PC-3 (cell line): Measurements from ENCODE around the gene GRB10. TPM values are rescaled to one million over a fixed set of nuclear protein-coding genes. Genes with fewer than 3 reads are reported as not detected.

ENCODE experiments used
- ATAC-seq: fragments of 200-7000 bp; cut with Tn5 transposase; 2 replicates; pipeline ENCODE4 v1.9.1; 2020; ENCODE audit warnings: mild to moderate bottlenecking, moderate library complexity
- BruUV-seq: library from RNA; stranded (reverse); fragments of 400-500 nt; replicated peaks from 2 replicates; lab custom pipeline; 2021; lab: Mats Ljungman, UMichigan
- CTCF ChIA-PET: fragments of 300-600 bp; sonication (Branson Sonifier 250); formaldehyde crosslinking; loops from one replicate; lab custom pipeline; 2022; ENCODE audit warnings: antibody characterized with exemption; lab: Charles Lee
- POLR2A ChIA-PET: fragments of 300-600 bp; sonication (Branson Sonifier 250); formaldehyde crosslinking; loops from one replicate; lab custom pipeline; 2022; ENCODE audit warnings: antibody characterized with exemption; ENCODE audit not compliant: unreplicated experiment; lab: Charles Lee
- DNase-seq: peaks from one replicate; pipeline ENCODE4 v3.0.0-alpha.2; 2015
- H2AFZ ChIP-seq: fragments of 300-600 bp; sonication (generic); 2 replicates; pipeline ENCODE4 v1.6.0; 2016; ENCODE audit warnings: antibody characterized with exemption, low read length
- H3F3A ChIP-seq: fragments of 300-600 bp; sonication (generic); one replicate; pipeline ENCODE4 v1.6.0; 2017; ENCODE audit warnings: antibody characterized with exemption, low read length, control low read depth, mild to moderate bottlenecking; ENCODE audit not compliant: unreplicated experiment
- H3K27ac ChIP-seq: fragments of 300-600 bp; sonication (generic); 2 replicates; pipeline ENCODE4 v1.5.1; 2016; ENCODE audit warnings: mild to moderate bottlenecking, low read length
- H3K27me3 ChIP-seq: fragments of 300-600 bp; sonication (generic); 2 replicates; pipeline ENCODE4 v1.6.1; 2016; ENCODE audit warnings: low read length, mixed read lengths
- H3K36me3 ChIP-seq: fragments of 300-600 bp; sonication (generic); 2 replicates; pipeline ENCODE4 v1.6.1; 2016; ENCODE audit warnings: low read depth, mixed run types, low read length, mixed read lengths
- H3K4me1 ChIP-seq: fragments of 300-600 bp; sonication (generic); 2 replicates; pipeline ENCODE4 v1.5.1; 2016; ENCODE audit warnings: low read length; ENCODE audit not compliant: insufficient read depth
- H3K4me2 ChIP-seq: fragments of 300-600 bp; sonication (generic); 2 replicates; pipeline ENCODE4 v1.6.0; 2016; ENCODE audit warnings: low read length
- H3K4me3 ChIP-seq: fragments of 300-600 bp; sonication (generic); 2 replicates; pipeline ENCODE4 v1.5.1; 2016; ENCODE audit warnings: mild to moderate bottlenecking, low read length, mixed read lengths
- H3K79me2 ChIP-seq: fragments of 300-600 bp; sonication (generic); 2 replicates; pipeline ENCODE4 v1.6.1; 2017; ENCODE audit warnings: low read length, mixed read lengths
- H3K9ac ChIP-seq: fragments of 300-600 bp; sonication (generic); 2 replicates; pipeline ENCODE4 v1.6.0; 2016; ENCODE audit warnings: mild to moderate bottlenecking, low read length
- H3K9me2 ChIP-seq: fragments of 300-600 bp; sonication (generic); replicated peaks from 2 replicates; pipeline ENCODE4 v1.6.1; 2016; ENCODE audit warnings: mixed run types, low read length, mixed read lengths
- H3K9me3 ChIP-seq: fragments of 300-600 bp; sonication (generic); 2 replicates; pipeline ENCODE4 v1.6.1; 2016; ENCODE audit warnings: low read length, mixed read lengths
- H4K20me1 ChIP-seq: fragments of 300-600 bp; sonication (generic); 2 replicates; pipeline ENCODE4 v1.6.1; 2016; ENCODE audit warnings: low read length, mixed read lengths
- EZH2 ChIP-seq: fragments of 300-600 bp; sonication (generic); IDR thresholded peaks from one replicate; pipeline ENCODE4 v1.6.1; 2017; ENCODE audit warnings: antibody characterized with exemption, mild to moderate bottlenecking, low read length; ENCODE audit not compliant: unreplicated experiment
- EZH2phosphoT487 ChIP-seq: fragments of 300-600 bp; sonication (generic); IDR thresholded peaks from 2 replicates; pipeline ENCODE4 v1.6.1; 2018; ENCODE audit warnings: mild to moderate bottlenecking, antibody characterized with exemption, low read length, borderline replicate concordance
- intact Hi-C: fragments of 100-400 bp; cut with micrococcal nuclease; formaldehyde crosslinking; loops from 2 replicates; pipeline ENCODE4 v1.9.0; 2023
- total RNA-seq: library from RNA; depleted of rRNA; stranded (reverse); fragments of >200 nt; gene quantifications from 2 replicates; pipeline ENCODE4 v1.2.3, GENCODE V29; 2014
- TF ChIP-seq, protein P1 (sequence below): fragments of 300-600 bp; sonication (generic); conservative IDR thresholded peaks from 2 replicates; pipeline ENCODE4 v1.5.1; 2017; ENCODE audit warnings: antibody characterized with exemption, low read depth, mild to moderate bottlenecking, low read length

Gene GRB10
- total RNA-seq, 1 experiment from 2014 or later = 61.3 TPM

DNA sequence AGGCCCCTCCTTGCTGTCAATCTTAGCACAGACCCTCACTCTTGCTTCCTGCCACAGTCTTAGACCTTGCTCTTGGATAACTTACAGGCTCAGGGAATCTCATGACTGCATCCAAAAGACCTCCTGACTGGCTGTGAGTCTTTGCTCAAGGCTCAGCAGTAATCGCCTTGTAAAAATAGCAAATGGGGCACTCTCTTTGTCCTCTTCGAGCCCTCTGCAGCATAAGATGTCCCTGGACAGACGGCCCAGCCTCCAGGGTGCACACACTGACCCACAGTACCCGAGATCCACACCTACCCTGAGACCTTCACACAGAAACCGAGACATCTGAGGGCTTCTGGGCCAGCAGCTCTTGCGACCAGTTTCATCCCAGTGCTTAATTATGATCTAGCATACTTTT lies 151.6 kb downstream of the GRB10 start:
- Histone ChIP-seq H3K4me2 (no peak overlapping the region), H2AFZ (no peak overlapping the region), H3K9me3 (no peaks in the 10 kb centered on the region), H3K4me1 (no peaks in the 10 kb centered on the region), H3K9ac (no peak overlapping the region), H3K9me2 (no peaks in the 10 kb centered on the region), H3K79me2 (peaks cover 23% of the 10 kb centered on the region), H3K27ac (no peak overlapping the region), H3K4me3 (no peak overlapping the region), H3K27me3 (no peaks in the 10 kb centered on the region), H4K20me1 (0 out of 2 replicates have a peak, but pooled peaks cover 4% of the 10 kb centered on the region), H3K36me3 (no peaks in the 10 kb centered on the region), H3F3A (no peaks in the 10 kb centered on the region)
- ChIA-PET CTCF (no interaction called here), POLR2A (no interaction called here)
- TF ChIP-seq, protein P1, sequence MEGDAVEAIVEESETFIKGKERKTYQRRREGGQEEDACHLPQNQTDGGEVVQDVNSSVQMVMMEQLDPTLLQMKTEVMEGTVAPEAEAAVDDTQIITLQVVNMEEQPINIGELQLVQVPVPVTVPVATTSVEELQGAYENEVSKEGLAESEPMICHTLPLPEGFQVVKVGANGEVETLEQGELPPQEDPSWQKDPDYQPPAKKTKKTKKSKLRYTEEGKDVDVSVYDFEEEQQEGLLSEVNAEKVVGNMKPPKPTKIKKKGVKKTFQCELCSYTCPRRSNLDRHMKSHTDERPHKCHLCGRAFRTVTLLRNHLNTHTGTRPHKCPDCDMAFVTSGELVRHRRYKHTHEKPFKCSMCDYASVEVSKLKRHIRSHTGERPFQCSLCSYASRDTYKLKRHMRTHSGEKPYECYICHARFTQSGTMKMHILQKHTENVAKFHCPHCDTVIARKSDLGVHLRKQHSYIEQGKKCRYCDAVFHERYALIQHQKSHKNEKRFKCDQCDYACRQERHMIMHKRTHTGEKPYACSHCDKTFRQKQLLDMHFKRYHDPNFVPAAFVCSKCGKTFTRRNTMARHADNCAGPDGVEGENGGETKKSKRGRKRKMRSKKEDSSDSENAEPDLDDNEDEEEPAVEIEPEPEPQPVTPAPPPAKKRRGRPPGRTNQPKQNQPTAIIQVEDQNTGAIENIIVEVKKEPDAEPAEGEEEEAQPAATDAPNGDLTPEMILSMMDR = no peak
- TF ChIP-seq EZH2 (no peak), EZH2phosphoT487 (no peak)
- DNase-seq (no peak), ATAC-seq (no peak)
- intact Hi-C loops = no loop called here
- BruUV-seq = no TSS peak

GRCh38 chr7:50629238-50629901 lies 153.3 kb downstream of the GRB10 start:
- BruUV-seq = no TSS peak
- DNase-seq = no peak
- no peaks in the 10 kb centered on the region for H3K36me3 ChIP-seq
- H2AFZ ChIP-seq = no peak overlapping the region
- H3K4me1 ChIP-seq = no peaks in the 10 kb centered on the region
- H3K4me3 ChIP-seq = no peak overlapping the region
- H3K27ac ChIP-seq = no peak overlapping the region
- ChIA-PET POLR2A (no interaction called here), CTCF (no interaction called here)
- 0 out of 2 replicates have a peak, but pooled peaks cover 4% of the 10 kb centered on the region for H4K20me1 ChIP-seq
- no peak for ATAC-seq
- no peaks in the 10 kb centered on the region for H3K9me3 ChIP-seq
- no peak overlapping the region for H3K4me2 ChIP-seq
- peaks cover 10% of the 10 kb centered on the region for H3K79me2 ChIP-seq
- no peak overlapping the region for H3K9ac ChIP-seq
- intact Hi-C loops = no loop called here
- H3F3A ChIP-seq = no peaks in the 10 kb centered on the region
- H3K27me3 ChIP-seq = no peaks in the 10 kb centered on the region
- TF ChIP-seq EZH2 (no peak), EZH2phosphoT487 (no peak)
- TF ChIP-seq, protein P1 = no peak
- no peaks in the 10 kb centered on the region for H3K9me2 ChIP-seq

DNA sequence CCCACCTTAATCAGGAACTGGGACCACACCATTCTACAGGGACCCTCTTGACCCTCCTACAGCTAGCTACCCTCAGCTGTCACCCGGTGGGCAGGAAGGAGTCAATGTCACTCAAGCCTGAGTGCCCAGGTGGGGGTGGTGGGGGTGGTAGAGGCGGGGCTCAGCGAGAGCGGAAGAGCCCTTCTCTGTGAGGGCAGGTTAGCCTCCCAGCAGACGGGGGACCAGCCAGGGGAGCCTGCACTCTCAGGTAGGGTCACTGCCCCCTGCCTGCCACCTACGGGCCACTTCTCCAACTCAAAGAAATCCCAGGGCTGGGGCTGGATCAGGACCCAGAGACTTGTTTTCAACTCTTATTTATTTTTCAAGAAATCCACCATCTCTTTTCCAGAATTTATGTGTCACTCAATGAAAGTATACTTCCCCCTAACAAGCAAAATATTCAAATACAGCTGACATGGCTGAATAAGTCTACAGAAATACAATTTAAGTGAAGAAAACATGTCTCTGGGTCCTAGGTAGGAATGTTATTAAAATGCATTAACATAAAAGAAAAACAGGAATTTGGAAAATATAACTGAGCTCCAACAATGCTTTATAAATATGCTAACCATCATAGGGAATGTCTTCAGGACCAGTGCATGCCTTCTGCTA lies 154.1 kb downstream of the GRB10 start:
- H3K4me2 ChIP-seq = no peak overlapping the region
- H2AFZ ChIP-seq = no peak overlapping the region
- no peaks in the 10 kb centered on the region for H3F3A ChIP-seq
- H3K9me2 ChIP-seq = no peaks in the 10 kb centered on the region
- H3K4me3 ChIP-seq = no peak overlapping the region
- ChIA-PET CTCF (no interaction called here), POLR2A (no interaction called here)
- TF ChIP-seq, protein P1 = no peak
- TF ChIP-seq EZH2phosphoT487 (no peak), EZH2 (no peak)
- 0 out of 2 replicates have a peak, but pooled peaks cover 4% of the 10 kb centered on the region for H4K20me1 ChIP-seq
- H3K27me3 ChIP-seq = no peaks in the 10 kb centered on the region
- H3K4me1 ChIP-seq = no peaks in the 10 kb centered on the region
- no peaks in the 10 kb centered on the region for H3K36me3 ChIP-seq
- no peak overlapping the region for H3K9ac ChIP-seq
- BruUV-seq = no TSS peak
- intact Hi-C loops = no loop called here
- no peaks in the 10 kb centered on the region for H3K9me3 ChIP-seq
- H3K79me2 ChIP-seq = peaks cover 4% of the 10 kb centered on the region; the same call in 1 of the 2 replicates
- DNase-seq (no peak), ATAC-seq (no peak)
- no peak overlapping the region for H3K27ac ChIP-seq
